Stromal cell of bone marrow (primary cell): ENCODE results near the gene PSORS1C1.
"Not testable (repeated sequence)": the region's sequence is repeated elsewhere in the genome, so short reads cannot be mapped to it uniquely, and the experiment has no call there.

Source experiments
- DNase-seq: peaks from one replicate; pipeline ENCODE4 v3.0.0-alpha.2; 2012; ENCODE audit warnings: low read depth

Gene PSORS1C1

GRCh38 chr6:31158863-31159855 lies 44.6 kb downstream of the PSORS1C1 start:
- no peak for DNase-seq

GRCh38 chr6:31161216-31162126 lies 46.9 kb downstream of the PSORS1C1 start:
- no peak for DNase-seq

GRCh38 chr6:31162463-31163165 lies 48.0 kb downstream of the PSORS1C1 start:
- DNase-seq = no peak

- no peak for DNase-seq
Observed at GRCh38 chr6:31163922-31164321, 49.3 kb downstream of the PSORS1C1 start.

GRCh38 chr6:31164475-31165063 lies 50.0 kb downstream of the PSORS1C1 start:
- DNase-seq = not testable (repeated sequence)

- DNase-seq = not testable (repeated sequence)
Observed at GRCh38 chr6:31165064-31165832, 50.6 kb downstream of the PSORS1C1 start.

- DNase-seq = no peak
Observed at GRCh38 chr6:31165986-31166385, 51.4 kb downstream of the PSORS1C1 start.

GRCh38 chr6:31168606-31169005 lies 54.0 kb downstream of the PSORS1C1 start:
- DNase-seq = no peak

- DNase-seq = no peak
Observed at GRCh38 chr6:31169123-31169857, 54.7 kb downstream of the PSORS1C1 start.

- not testable (repeated sequence) for DNase-seq
Observed at GRCh38 chr6:31169858-31170599, 55.4 kb downstream of the PSORS1C1 start.

- no peak for DNase-seq
Observed at GRCh38 chr6:31170600-31170881, 55.9 kb downstream of the PSORS1C1 start, which contains the start of gene POU5F1. POU5F1 (minus strand) TSS chr6:31170682; CDS start chr6:31170620, 62 bp downstream.

- no peak for DNase-seq
Observed at GRCh38 chr6:31170987-31171671, 56.5 kb downstream of the PSORS1C1 start.

- DNase-seq = no peak
Observed at GRCh38 chr6:31171931-31172905, 57.6 kb downstream of the PSORS1C1 start.

GRCh38 chr6:31172973-31173384 lies 58.4 kb downstream of the PSORS1C1 start:
- DNase-seq = no peak

GRCh38 chr6:31173406-31173805 lies 58.8 kb downstream of the PSORS1C1 start:
- DNase-seq = no peak

- DNase-seq = no peak
Observed at GRCh38 chr6:31174378-31174777, 59.8 kb downstream of the PSORS1C1 start.

- no peak for DNase-seq
Observed at GRCh38 chr6:31175971-31176370, 61.4 kb downstream of the PSORS1C1 start.
